Epithelial cell of esophagus (primary cell): ENCODE data around the gene RBM20.

Experiments
- DNase-seq: peaks from one replicate; pipeline ENCODE4 v3.0.0; 2010; ENCODE audit warnings: low read depth
- H3K4me3 ChIP-seq: 2 replicates; pipeline ENCODE4 v1.5.1; 2011; ENCODE audit warnings: mild to moderate bottlenecking, low read length, control low read depth
- CTCF ChIP-seq: IDR thresholded peaks from 2 replicates; pipeline ENCODE4 v1.5.1; 2011; ENCODE audit warnings: low read depth, mild to moderate bottlenecking, low read length, control low read depth, inconsistent platforms; ENCODE audit not compliant: insufficient read depth; ENCODE audit errors: missing control alignments

RBM20 gene

GRCh38 chr10:110680273-110681020 is 36.3 kb downstream of the RBM20 start:
- peak; percentile 15 for DNase-seq
- TF ChIP-seq CTCF, result no peak
- H3K4me3 ChIP-seq, result no peak overlapping the region

- H3K4me3 ChIP-seq, result no peak overlapping the region
- TF ChIP-seq CTCF, result peak; percentile 58
- peak; percentile 45 for DNase-seq
Measured at GRCh38 chr10:110681023-110681681, 37.0 kb downstream of the RBM20 start.

- no peak for DNase-seq
- no peak overlapping the region for H3K4me3 ChIP-seq
- TF ChIP-seq CTCF, result no peak
Measured at GRCh38 chr10:110682348-110682747, 38.2 kb downstream of the RBM20 start.

- no peak for TF ChIP-seq CTCF
- no peak for DNase-seq
- H3K4me3 ChIP-seq, result no peak overlapping the region
Measured at GRCh38 chr10:110684800-110685446, 40.8 kb downstream of the RBM20 start.

GRCh38 chr10:110686047-110686446 is 41.9 kb downstream of the RBM20 start:
- DNase-seq, result no peak
- no peak overlapping the region for H3K4me3 ChIP-seq
- TF ChIP-seq CTCF, result no peak

GRCh38 chr10:110686949-110687348 is 42.8 kb downstream of the RBM20 start:
- TF ChIP-seq CTCF, result no peak
- H3K4me3 ChIP-seq, result no peak overlapping the region
- no peak for DNase-seq
